ENCODE data around the gene SFMBT1. TPM values are rescaled to one million over a fixed set of nuclear protein-coding genes. Genes with fewer than 3 reads are reported as not detected.

SFMBT1 gene
- total and polyA plus RNA-seq, 2 experiments from 2014 or later: 5.3 to 24.0 TPM

- Histone ChIP-seq H2AFZ (no peak overlapping the region), H3F3A (replicated peaks; ENCODE audit: low read depth) (no peaks in the 10 kb centered on the region), H3K36me3 (ENCODE audit: insufficient read depth) (no peaks in the 10 kb centered on the region), H3K4me2 (no peak overlapping the region), H3K9me2 (ENCODE audit: insufficient read depth) (no peaks in the 10 kb centered on the region), H3K27ac (ENCODE audit: low read depth) (no peak overlapping the region), H3K27me3 (ENCODE audit: insufficient read depth) (no peaks in the 10 kb centered on the region), H3K4me1 (ENCODE audit: insufficient read depth) (no peaks in the 10 kb centered on the region), H4K20me1 (replicated peaks; ENCODE audit: insufficient read depth) (peaks cover 3% of the 10 kb centered on the region; the same call in 1 of the 2 replicates), H3K79me2 (replicated peaks; ENCODE audit: insufficient read depth) (no peaks in the 10 kb centered on the region), H3K4me3 (no peak overlapping the region)
- peaks cover 5% of the 10 kb centered on the region; the same call in 2 of the 3 replicates for H3K9me3 Mint-ChIP-seq
- DNase-seq (ENCODE audit: low spot score): no peak
- no peaks in the 10 kb centered on the region; the same call in 2 of the 3 replicates for H3K4me1 Mint-ChIP-seq
- no peaks in the 10 kb centered on the region for H3K27me3 Mint-ChIP-seq (ENCODE audit: insufficient read depth, low read depth, poor library complexity)
- no peak overlapping the region for H3K4me3 Mint-ChIP-seq
- peaks cover 17% of the 10 kb centered on the region for H3K36me3 Mint-ChIP-seq (ENCODE audit: low read depth)
- ATAC-seq: no peak
- no peak overlapping the region for H3K27ac Mint-ChIP-seq
- TF ChIP-seq ZNF114 (CRISPR knock-in tag; IDR thresholded peaks at IDR 0.05): no peak
- no peak for TF ChIP-seq REST (IDR thresholded peaks at IDR 0.05; ENCODE audit: unreplicated experiment)
- TF ChIP-seq POLR2AphosphoS5 (IDR thresholded peaks at IDR 0.05; ENCODE audit: low read depth): no peak
- TF ChIP-seq CREB1 (CRISPR knock-in tag; IDR thresholded peaks at IDR 0.05; ENCODE audit: low read depth): no peak
- TF ChIP-seq STAT1 (IDR thresholded peaks at IDR 0.05; ENCODE audit: unreplicated experiment): no peak
- TF ChIP-seq, protein P1, sequence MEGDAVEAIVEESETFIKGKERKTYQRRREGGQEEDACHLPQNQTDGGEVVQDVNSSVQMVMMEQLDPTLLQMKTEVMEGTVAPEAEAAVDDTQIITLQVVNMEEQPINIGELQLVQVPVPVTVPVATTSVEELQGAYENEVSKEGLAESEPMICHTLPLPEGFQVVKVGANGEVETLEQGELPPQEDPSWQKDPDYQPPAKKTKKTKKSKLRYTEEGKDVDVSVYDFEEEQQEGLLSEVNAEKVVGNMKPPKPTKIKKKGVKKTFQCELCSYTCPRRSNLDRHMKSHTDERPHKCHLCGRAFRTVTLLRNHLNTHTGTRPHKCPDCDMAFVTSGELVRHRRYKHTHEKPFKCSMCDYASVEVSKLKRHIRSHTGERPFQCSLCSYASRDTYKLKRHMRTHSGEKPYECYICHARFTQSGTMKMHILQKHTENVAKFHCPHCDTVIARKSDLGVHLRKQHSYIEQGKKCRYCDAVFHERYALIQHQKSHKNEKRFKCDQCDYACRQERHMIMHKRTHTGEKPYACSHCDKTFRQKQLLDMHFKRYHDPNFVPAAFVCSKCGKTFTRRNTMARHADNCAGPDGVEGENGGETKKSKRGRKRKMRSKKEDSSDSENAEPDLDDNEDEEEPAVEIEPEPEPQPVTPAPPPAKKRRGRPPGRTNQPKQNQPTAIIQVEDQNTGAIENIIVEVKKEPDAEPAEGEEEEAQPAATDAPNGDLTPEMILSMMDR (conservative IDR thresholded peaks at IDR 0.05; ENCODE audit: low read depth in 2 of 2): no peak
- TF ChIP-seq ETS1 (IDR thresholded peaks at IDR 0.05): no peak
- no peak for TF ChIP-seq ZNF331 (CRISPR knock-in tag; IDR thresholded peaks at IDR 0.05; ENCODE audit: low read depth)
- TF ChIP-seq EZH2 (IDR thresholded peaks at IDR 0.05; ENCODE audit: low read depth, unreplicated experiment): no peak
- no peak for TF ChIP-seq NANOG (IDR thresholded peaks at IDR 0.05; ENCODE audit: borderline replicate concordance)
- TF ChIP-seq EZH2phosphoT487 (IDR thresholded peaks at IDR 0.05; ENCODE audit: unreplicated experiment): no peak
- TF ChIP-seq ZNF462 (CRISPR knock-in tag; IDR thresholded peaks at IDR 0.05): no peak
- TF ChIP-seq JUNB (IDR thresholded peaks at IDR 0.05; ENCODE audit: unreplicated experiment): no peak
Observed at GRCh38 chr3:52859686-52860423, 186.0 kb downstream of the SFMBT1 start.

Data from GM23338 (cell line).